22Rv1 (cell line): ENCODE data around the gene P2RY2.

Experiments used
- CTCF ChIP-seq: fragments of 450-650 bp; IDR thresholded peaks from 2 replicates; pipeline ENCODE4 v1.5.1; 2017; ENCODE audit warnings: mild to moderate bottlenecking
- ZFX ChIP-seq: fragments of 450-650 bp; IDR thresholded peaks from 2 replicates; pipeline ENCODE4 v1.6.1; 2017; ENCODE audit warnings: antibody characterized with exemption, borderline replicate concordance

- TF ChIP-seq CTCF (no peak), ZFX (no peak)
These were observed 28.8 kb upstream of the P2RY2 start for GRCh38 chr11:73189315-73189714.
